ENCODE data around the gene USP32.
"Not testable (repeated sequence)": the region's sequence is repeated elsewhere in the genome, so short reads cannot be mapped to it uniquely, and the experiment has no call there.

Gene USP32

DNA sequence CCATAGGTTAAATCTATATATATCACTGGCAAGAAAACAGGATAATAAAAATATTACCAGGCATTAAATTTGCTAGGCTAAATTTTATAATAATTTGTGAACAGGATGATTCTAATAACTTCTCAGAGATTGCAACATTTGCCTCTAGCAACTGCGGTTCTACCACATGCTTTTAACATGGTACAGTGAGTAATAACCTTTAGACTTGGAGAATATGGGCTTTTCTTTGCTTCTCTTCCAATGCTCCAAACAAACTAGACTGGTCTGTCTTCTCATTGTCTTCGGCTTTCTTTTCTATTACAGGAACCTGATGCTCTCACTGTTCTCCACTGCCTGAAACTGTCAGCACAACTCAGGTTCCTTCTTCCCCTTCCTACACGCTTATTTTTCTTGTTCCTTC, 161.6 kb downstream of the USP32 start:
- no peak for DNase-seq (ENCODE audit: low spot score)

DNA sequence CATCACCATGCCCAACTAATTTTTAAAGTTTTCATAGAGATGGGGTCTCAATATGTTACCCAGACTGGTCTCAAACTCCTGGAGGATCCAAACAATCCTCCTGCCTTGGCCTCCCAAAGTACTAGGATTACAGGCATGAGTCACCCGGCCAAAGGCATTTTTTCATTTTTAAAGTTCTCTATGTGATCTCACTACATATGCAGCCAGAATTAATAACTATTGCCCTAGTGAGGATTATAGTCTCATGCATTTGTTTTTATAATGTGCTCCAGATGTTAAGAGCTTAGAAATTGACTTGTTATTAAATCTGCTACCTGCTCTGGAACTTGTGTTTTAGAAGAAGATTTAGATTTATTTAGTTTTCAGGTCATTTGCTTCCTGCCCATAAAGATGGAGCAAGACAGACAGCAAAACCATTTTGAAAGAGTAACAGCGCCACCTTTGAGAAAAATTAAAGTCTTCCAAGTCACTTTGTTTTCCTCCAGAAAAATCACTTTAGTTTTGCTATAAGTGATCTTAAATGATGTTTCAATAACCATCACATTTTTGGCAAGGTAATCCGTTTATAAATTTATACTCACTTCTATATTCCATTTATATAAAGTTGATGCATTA, 162.6 kb downstream of the USP32 start:
- no peak for DNase-seq (ENCODE audit: low spot score)

DNA sequence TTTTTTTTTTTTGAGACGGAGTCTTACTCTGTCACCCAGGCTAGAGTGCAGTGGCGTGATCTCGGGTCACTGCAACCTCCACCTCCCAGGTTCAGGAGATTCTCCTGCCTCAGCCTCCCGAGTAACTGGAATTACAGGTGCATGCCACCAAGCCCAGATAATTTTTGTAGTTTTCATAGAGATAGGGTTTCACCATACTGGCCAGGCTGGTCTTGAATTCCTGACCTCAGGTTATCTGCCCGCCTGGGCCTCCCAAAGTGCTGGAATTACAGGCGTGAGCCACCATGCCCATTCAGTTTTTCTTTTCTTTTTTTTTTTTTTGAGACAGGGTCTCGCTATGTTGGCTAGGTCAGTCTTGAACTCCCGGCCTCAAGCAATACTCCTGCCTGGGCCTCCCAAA, 164.7 kb downstream of the USP32 start:
- not testable (repeated sequence) for DNase-seq (ENCODE audit: low spot score)

DNA sequence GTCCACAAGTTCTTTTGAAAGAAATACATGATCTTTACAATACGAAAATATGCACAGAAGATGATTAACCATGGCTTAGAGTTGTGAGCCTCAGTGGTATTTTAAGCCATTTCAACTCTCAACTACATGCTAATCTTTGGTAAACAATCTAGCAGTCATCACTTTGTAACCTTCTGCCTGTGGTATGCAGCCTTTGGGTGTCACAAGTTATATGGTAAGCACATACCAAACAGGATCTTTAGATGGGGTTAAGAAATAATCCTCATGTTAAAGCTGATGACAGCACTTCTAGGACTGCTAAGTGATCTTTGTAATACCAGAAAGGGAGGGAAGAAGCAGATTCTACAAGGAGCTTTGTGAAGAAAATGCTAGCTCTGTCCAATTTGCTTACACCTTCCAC, 167.9 kb downstream of the USP32 start:
- DNase-seq (ENCODE audit: low spot score), result no peak

DNA sequence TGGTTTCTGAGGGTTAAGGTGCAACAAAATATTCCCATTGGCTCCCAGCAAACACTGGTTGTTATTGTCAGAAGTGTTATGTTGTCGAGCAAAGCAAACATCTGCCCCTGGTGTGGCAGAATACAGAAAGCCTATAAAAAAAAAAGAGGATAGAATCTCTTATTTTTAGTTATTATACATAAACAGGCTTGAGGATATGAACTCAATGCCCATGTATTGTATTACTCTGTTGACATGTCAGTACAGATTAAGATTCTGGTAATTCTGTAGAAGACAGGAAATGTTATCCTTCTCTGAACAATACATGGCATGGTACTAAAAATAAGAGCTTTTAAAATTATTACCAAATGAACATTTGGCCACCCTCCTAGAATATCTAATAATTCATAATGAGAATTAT, 168.5 kb downstream of the USP32 start:
- DNase-seq (ENCODE audit: low spot score), result no peak

DNA sequence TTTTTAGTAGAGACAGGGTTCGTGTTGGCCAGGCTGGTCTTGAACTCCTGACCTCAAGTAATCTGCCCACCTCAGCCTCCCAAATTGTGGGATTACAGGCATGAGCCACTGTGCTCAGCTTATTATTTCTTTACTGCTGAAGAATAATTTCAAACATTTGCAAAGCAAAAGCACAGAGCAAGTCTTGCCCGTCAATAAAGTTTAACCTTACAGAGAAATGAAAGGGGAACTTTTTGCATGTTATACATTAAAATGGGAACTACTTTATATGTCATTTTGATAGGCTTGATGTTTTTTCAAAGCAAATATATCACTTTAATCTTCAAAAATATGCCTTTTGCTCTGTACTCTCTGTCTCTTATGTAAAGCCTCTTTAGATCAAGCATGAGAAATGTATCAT, 173.2 kb downstream of the USP32 start:
- not testable (repeated sequence) for DNase-seq (ENCODE audit: low spot score)

DNA sequence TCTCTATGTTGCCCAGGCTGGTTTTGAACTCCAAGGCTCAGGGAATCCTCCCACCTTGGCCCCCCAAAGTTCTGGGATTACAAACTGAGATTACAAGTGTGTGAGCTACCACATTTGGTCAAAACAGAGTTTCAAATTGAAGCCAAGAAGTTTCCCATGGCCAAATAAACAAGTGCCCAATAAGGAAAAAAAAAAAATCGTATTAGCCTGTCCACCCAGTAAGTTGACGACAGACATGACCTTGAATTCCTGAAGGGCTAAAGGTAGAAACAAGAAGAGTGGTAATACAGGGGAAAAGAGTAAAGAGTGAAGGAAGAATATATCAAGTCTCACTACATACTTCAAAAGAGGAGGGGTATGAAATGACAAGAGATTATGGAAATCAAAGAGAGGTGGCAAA, 176.0 kb downstream of the USP32 start:
- DNase-seq (ENCODE audit: low spot score), result not testable (repeated sequence)

DNA sequence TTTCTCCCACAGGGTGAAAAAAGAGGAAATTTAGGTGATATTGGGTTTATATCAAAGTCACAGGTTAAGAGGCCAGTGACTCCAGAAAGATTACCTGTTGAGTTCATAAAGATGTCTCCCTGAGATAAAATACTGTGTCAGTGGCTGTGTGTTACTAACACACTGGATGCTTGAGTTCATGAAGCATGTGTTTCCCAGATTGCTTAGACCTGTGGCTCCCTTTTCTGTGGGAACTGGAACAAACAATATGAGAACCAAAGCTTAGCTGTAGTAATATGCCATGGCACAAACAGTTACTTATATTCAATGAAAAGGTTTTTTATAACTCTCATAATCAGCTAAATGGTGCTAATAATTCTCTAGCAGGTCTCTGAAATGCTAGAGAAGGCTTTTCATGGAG, 180.7 kb downstream of the USP32 start:
- DNase-seq (ENCODE audit: low spot score), result not testable (repeated sequence)

DNA sequence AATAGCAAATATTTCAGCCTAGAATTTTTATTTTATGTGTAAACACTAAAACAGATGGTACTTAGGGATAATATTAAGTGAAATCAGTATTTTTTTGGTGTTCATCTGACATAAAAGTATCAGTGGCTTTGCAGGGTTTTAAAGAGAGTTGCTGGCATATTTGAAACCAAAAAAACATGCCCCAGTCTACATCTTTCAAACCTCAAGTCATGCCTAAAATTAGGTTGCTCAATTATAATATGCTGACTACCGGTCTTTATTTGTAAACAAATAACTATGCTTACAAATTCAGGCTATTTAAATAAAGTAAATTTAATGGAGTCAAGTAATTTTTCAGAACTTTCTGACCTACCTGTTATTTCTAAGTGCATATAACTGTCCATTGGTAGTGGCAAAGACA, 183.6 kb downstream of the USP32 start:
- not testable (repeated sequence) for DNase-seq (ENCODE audit: low spot score)

DNA sequence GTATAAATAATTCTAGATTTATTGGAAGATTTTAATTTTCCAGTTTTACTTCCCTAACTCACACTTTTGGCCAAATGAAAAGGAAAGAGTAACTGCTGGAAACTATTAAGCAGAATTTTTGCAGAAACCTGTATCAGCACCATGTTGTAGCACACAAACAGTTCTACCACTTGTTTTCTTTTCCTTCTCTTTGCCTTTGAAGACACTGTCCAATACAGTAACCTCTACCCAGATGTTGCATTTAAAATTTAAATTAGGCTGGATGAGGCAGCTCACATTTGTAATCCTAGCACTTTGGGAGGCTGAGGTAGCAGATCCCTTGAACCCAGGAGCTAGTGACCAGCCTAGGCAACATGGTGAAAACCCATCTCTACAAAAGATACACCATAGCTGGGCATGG, 186.2 kb downstream of the USP32 start:
- DNase-seq (ENCODE audit: low spot score), result not testable (repeated sequence)

DNA sequence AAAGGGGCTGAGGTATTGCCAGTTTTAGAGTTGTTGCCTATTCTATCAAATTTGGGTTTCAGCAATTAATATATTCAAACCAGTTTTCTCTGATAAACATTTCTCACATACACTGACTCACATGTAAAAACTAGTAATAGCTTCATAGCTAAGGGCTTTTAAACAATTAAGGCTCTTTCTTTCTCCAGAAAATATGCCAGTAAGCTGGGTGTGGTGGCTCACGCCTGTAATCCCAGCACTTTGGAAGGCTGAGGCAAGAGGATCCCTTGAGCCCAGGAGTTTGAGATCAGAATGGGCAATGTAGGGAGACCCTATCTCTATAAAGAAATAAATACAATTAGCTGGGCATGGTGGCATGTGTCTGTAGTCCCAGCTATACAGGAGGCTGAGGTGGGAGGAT, 193.3 kb downstream of the USP32 start:
- not testable (repeated sequence) for DNase-seq (ENCODE audit: low spot score)

DNA sequence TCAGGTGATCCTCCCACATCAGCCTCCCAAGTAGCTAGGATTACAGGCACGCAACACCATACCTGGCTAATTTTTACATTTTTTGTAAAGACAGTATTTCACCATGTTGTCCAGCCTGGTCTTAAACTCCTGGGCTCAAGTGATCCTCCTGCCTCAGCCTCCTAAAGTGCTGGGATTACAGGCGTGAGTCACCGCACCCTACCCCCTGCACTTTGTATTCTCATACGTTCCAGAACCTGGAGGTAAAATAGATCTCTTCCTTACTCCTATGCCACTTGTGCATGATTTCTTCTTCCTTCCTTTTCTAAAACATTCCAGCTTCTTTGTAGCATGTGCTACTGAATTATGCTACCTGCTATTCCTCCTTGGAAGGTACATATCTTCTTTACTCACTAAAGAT, 197.8 kb downstream of the USP32 start:
- DNase-seq (ENCODE audit: low spot score), result not testable (repeated sequence)

DNA sequence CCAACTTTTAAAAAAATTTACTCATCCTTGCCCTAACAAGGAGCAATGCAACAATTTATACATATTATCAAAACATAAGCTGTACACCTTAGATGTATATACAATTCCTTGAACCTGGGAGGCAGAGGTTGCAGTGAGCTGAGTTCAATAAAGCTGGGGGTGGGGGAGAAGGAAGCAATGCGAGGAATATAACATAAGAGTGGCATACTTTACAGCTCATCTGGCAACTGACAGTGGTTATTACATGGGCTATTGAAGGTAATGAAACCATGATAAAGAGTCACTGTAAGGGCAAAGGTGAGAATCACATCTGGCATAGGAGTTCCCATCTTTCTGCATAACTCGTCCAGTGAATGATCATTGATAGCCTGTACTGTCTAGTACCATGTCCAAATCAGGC, 198.5 kb downstream of the USP32 start:
- no peak for DNase-seq (ENCODE audit: low spot score)

DNA sequence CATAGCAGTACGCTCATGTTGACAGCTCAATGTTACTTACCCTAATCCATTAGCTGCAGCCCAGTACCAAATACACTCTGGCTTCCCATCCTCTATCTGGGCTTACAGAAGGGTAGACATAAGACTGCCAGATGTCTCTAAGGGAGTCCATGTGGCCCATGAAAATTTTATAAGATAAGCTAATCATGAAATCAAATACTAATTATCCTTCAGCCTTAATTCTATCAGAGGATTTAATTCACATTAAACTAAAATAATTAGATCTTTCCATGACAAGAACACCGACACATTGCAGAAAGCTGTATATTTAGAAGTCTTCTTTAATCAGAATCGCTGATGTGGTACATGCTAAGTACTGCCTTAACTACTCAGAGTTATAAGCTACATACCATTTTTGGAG, 198.9 kb downstream of the USP32 start:
- DNase-seq (ENCODE audit: low spot score), result not testable (repeated sequence)

DNA sequence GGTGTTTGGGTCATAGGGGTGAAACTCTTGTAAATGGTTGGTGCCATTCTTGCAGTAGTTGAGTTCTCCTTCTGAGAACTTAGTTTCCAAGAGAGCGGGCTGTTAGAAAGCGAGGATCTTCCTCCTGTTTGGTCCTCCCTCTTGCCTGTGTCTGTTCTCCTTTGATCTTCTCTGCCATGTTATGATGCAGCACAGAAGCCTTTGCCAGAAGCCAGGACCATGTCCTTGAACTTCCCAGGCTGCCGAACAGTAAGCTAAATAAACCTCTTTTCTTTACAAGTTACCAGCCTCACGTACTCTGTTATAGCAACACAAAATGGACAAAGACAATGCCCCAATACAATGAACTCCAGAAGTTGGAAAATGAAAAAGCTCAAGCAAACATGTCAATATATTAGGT, 201.9 kb downstream of the USP32 start:
- not testable (repeated sequence) for DNase-seq (ENCODE audit: low spot score)

DNA sequence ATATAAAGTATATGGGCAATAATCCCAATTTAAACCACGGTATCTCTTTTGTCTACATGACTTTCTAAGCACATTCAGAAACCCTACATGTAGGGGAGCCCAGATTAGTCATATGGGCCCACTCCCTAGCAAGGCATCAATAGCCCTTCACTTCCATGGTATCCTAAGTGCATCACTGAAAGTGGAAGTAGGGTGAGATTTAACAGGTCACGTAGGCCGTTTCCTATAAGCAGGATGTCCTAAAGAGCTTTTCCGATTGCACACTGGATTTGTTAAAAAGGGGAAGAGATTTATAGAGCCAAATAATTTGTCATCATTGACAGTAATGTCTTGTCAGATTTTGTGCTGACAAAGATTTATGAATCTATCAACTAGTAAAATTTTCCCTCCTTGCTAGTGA, 203.2 kb downstream of the USP32 start:
- no peak for DNase-seq (ENCODE audit: low spot score)

DNA sequence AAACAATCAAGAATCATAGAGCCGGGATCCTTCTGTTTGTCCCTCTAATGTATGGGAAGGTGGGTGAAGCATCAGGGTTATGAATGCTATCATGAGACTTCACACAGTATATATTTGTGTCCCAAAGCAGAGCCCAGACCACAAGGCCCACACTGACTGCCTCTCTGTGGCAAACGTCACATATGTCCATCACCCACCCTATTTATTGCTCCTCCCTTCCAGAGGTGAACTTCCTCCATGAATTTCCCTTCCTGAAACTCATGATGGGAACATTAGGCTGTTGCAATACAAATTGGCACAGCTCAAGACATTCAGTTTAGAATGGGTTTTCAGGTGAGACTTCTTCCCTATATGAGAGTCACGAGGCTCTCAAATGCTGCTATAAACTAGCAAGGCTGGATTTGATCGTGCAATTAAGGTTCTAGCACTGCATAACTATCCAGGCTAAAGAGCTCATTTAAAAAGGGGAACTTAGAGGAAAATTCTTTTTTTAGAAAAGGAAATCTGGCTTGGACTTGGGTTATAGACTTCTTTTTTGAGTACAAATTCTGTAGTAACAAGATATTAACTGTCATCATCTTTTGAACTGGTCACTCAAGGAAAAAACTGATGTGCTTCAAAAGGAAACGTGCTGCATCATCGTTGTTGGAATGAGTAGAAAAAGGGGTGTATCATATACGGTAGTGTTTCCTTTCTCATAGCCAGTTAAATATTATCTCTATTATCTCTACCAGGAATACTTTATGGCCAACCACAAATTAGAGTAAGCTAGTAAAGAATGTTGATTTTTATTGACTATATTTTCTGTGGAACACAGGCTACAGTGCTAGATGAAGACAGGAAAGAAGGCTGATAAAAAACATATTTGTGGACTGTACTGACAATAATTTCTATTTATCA, 204.8 kb downstream of the USP32 start:
- not testable (repeated sequence) for DNase-seq (ENCODE audit: low spot score)

DNA sequence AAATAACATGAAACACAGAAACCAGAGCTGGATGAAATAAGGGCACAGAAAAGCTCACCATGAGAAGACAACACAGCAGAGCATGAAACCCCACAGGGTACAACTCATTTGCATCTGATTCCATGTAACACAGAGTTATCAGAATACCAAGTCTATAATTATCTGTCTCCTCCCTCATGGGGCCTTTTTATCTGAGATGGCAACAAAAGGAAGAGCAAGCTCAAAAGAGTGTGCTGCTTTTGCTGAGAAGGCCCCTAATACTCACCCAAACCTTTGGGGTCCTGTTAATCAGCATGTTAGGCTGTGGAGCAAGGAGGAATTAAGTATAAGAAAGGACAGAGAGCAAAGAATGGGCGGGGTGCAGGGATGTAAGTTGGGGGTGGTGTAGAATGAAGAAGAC, 205.6 kb downstream of the USP32 start:
- not testable (repeated sequence) for DNase-seq (ENCODE audit: low spot score)

DNA sequence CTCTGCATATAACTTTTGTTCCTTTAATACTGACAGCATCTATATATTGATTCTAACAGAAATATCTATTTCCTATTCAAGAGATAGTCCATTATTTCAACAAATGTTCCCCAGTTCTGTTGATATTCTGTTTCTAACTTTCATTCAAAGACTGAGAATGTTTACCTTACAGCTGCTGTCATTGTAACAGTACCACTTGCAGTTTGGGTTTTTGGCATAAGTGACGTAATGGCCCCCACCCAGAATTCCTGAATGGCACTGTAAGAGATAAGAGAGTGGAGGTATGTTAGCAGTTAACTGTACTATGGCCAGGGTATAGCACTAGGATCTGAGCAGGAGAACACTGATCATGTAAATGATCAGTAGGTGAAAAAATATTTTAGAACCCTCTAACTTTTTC, 211.6 kb downstream of the USP32 start:
- DNase-seq (ENCODE audit: low spot score), result not testable (repeated sequence)

DNA sequence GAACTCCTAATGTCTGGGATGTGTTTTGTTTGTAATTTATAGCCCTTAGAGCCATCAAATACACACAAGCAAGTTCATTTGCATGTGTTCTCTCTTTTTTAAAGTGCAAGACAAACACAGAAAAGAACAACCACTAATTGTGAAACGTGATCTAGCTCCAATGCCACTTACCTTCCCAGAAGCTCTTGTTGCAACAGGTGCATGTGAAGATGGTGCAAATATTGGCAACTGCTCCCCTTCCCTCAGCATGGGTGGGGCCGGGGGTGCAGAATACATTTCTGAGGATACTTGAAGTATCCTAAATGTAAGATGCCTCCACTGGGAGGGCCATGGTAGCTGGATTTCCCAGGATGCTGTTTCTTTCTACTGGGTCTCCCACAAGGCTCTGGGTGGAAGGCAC, 213.8 kb downstream of the USP32 start:
- not testable (repeated sequence) for DNase-seq (ENCODE audit: low spot score)

DNA sequence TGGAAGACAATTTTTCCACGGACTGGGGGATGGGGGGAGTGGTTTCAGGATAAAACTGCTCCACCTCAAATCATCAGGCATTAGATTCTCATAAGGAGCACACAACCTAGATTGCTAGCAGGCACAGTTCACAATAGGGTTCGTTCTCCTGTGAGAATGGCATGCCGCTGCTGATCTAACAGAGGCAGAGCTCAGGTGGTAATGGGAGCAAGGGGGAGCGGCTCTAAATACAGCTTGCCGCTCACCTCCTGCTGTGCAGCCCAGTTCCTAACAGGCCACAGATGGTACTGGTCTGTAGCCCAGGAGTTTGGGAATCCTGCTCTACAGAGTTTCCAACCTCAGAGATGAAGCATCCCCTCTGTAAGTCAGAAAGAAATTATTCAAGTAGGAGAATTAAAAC, 215.2 kb downstream of the USP32 start:
- DNase-seq (ENCODE audit: low spot score), result not testable (repeated sequence)

DNA sequence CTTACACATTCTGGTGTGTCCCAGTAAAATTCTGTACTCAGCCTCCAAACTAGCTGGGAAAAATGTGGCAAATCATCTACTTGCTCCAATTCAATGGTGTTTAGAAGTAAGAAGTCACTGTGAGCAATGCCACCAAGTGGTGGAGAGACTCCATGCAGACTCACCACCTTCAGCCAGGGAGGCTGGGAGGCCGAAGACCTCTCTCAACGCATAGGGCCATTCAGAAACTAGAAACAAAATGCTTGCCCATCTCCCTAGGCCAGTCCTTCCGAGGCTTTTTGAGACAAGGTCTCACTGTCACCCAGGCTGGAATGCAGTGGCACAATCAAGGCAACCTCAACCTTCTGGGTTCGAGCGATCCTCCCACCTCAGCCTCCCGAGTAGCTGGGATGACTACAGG, 217.2 kb downstream of the USP32 start:
- not testable (repeated sequence) for DNase-seq (ENCODE audit: low spot score)

DNA sequence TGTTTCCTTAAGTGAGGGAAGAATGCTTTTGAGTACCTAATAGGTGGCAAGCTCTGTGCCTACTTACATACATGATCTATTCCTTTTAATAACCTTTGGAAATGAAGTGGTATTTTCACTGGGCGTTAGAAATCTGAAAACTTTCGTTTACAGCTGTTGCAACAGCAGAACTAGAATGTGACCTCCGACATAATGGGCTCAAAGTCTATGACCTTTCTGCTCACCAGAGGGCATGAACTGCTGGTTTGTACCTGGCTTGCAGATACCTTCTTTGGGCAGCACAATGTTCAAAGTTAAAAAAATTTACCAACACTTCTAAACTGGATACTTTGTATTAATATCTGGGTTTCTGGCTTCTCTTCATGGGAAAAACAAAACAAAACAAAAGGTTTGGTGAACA, 217.9 kb downstream of the USP32 start:
- DNase-seq (ENCODE audit: low spot score), result no peak
